D341Med (cell line): ENCODE results near the gene TRPT1.

Source experiments
- DNase-seq: peaks from one replicate; pipeline ENCODE4 v3.0.0; 2012; ENCODE audit warnings: low spot score

Gene TRPT1

DNA sequence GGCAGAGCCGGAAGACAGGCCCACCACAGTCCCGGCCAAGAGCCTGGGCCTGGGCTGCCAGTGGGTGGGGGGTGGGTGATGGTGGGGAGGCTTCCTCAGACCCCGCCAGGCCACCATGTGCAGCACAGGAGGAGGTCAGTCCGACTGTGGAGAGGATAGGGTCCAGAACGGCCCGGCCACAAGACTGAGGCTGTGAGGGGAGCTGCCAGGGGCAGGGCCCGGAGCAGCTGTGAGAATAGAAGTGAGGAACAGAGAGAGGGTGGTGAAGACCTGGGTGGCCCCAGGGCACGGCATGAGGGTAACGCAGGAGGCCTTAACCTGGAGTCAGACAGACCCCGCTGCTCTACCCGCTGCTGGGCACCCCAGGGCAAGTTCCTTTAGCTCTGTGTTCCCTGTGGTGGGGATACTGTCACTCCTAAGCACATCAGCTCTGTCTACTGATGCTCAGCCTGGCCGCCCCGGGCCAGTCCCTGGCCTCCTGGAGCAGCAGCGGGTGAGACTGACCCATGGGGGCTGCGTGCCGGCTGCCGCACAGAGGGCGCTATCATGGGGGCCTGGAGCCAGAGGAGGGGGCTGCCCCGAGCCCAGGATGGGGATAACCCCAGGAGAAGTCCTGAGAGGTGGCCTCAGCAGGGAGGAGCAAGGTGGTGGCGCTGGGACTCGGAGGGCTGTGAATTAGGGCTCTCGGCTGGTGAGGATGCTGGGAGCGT lies 17.7 kb downstream of the TRPT1 start:
- DNase-seq = peak; percentile 26

DNA sequence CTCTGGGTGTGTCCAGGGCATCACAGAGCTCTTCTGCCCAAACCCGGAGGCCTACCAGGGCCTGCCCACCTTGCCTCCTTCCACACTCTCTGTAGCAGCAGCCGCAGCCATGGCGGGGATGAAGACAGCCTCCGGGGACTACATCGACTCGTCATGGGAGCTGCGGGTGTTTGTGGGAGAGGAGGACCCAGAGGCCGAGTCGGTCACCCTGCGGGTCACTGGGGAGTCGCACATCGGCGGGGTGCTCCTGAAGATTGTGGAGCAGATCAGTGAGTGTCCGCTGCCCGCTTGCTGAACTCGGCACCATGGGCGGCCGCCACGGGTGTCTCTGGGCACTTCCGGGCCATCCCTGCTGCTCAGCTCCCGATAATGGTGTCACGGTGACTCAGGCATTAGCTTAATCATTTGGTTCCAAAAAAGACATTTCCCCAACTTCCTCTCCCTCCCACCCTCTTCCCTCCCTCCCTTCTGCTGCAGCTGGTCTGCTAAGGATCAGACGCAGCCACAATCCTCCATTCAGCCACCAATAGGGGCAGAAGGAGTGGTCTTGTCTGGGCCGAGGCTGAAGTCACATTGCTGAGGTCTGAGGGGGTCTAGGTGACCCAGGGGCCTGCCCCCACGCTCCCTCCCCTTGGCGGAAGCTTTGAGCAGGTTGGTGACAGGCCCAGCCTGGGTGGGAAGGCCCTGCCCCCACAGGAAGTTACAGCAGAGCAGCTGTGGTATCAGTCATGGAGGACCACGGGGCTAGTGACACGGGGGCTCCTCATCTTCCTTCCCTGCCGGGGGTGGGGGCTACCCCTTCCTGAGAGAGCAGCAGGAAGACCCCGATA lies 18.5 kb downstream of the TRPT1 start:
- peak; percentile 22 for DNase-seq

GRCh38 chr11:64206457-64207255 lies 19.3 kb downstream of the TRPT1 start, which contains the start of gene FERMT3:
TSS of gene FERMT3 (plus strand) at chr11:64206721. CDS start at chr11:64207365, 644 bp downstream.
- DNase-seq = peak; percentile 26

GRCh38 chr11:64204464-64204989 lies 21.5 kb downstream of the TRPT1 start:
- peak; percentile 91 for DNase-seq

GRCh38 chr11:64204080-64204440 lies 21.9 kb downstream of the TRPT1 start:
- DNase-seq = peak; percentile 38

DNA sequence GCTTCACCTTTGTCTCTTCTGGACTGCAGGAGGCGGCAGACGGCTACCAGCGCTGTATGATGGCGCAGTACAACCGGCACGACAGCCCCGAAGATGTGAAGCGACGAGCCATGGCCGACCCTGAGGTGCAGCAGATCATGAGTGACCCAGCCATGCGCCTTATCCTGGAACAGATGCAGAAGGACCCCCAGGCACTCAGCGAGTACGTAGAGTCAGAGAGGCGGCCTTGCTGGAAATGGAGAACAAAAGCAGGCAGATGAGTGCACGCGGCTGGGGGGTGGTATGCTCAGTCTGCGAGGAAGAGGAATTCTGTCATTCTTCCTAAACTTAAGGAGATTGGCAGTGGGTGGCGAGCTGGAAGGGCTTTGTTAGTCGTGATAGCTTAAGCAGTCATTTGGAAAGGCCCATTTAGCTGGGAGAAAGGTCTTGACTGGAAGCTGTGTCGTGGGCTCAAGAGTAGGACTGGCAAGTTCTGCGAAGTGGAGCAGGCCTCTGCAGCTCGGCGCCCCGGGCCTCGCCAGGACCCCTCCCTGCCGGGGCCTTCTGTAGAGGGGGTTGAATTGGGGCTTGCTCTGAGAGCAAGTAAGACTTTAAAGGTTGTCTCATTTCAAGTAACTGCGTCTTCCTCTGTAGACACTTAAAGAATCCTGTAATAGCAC lies 22.4 kb downstream of the TRPT1 start:
- peak; percentile 32 for DNase-seq

- DNase-seq = no peak
Observed at GRCh38 chr11:64202992-64203391, 23.0 kb downstream of the TRPT1 start.

- DNase-seq = no peak
Observed at GRCh38 chr11:64201543-64201942, 24.4 kb downstream of the TRPT1 start.

GRCh38 chr11:64198511-64198910 lies 27.5 kb downstream of the TRPT1 start:
- no peak for DNase-seq

GRCh38 chr11:64196626-64197025 lies 29.4 kb downstream of the TRPT1 start:
- no peak for DNase-seq

DNA sequence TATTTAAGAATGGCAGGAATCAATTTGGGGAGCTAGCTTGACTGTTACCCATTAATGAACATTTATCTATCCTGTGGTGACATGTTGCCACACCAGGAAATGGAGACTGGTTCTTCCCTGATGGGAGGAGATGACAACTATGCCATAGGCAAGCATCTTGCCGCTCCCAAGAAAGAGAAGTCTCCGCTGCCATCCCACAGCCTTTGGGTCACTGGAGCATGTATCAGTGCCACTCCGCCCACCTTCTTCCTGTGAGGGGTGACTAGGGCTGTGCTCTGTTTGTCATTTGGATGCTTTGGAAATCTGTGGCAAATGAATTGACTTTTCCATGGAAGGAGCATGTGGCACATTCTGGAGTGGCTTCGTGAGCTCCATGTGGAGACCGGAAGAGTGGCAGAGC lies 33.6 kb downstream of the TRPT1 start:
- DNase-seq = no peak

- DNase-seq = no peak
Observed at GRCh38 chr11:64186492-64187165, 39.4 kb downstream of the TRPT1 start.

DNA sequence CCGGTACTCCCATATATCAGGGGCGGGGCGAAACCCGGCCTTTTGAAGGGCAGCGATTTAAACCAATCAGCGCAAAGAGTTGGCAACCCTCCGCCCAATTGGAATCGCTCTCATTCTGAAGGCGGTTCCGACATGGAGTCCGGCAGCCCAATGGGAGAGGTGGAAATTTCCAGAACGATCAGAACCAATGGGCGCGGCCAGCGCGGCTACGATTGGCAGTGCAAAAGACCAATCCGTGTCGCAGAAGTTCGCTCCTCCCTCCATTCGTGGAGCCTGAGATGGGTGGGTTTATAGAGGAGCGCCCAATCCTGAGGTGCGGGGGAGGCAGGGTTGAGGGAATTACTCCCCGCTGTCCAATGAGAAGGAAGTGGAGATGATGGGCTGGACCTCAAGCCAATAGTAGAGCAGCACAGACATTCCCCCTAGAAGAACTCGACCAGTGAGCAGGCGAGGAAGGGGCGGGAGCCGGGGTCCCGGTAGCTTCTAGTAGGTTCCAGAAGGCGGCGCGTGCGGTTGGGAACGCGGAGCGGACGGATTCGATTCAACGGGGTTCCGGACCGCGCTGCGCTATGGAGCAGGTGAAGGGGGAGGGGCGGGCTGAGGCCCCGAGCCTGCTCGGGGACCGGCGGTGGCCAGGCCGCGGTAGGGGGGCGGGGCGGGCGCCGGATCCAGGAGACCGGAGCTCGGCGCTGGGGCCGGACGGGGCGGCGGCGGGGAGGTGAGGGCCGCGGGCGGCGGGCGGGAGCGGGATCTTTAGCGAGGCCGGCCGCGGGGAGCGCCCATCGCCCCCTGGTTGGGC lies 40.1 kb downstream of the TRPT1 start, which contains the start of gene STIP1:
STIP1 (plus strand) TSS at position 479 of the 799 bp plus-strand sequence; CDS start at position 570, 91 bp downstream.
- peak; percentile 95 for DNase-seq

GRCh38 chr11:64185175-64185692 lies 40.8 kb downstream of the TRPT1 start:
- DNase-seq = no peak

GRCh38 chr11:64183890-64184289 lies 42.1 kb downstream of the TRPT1 start:
- no peak for DNase-seq

DNA sequence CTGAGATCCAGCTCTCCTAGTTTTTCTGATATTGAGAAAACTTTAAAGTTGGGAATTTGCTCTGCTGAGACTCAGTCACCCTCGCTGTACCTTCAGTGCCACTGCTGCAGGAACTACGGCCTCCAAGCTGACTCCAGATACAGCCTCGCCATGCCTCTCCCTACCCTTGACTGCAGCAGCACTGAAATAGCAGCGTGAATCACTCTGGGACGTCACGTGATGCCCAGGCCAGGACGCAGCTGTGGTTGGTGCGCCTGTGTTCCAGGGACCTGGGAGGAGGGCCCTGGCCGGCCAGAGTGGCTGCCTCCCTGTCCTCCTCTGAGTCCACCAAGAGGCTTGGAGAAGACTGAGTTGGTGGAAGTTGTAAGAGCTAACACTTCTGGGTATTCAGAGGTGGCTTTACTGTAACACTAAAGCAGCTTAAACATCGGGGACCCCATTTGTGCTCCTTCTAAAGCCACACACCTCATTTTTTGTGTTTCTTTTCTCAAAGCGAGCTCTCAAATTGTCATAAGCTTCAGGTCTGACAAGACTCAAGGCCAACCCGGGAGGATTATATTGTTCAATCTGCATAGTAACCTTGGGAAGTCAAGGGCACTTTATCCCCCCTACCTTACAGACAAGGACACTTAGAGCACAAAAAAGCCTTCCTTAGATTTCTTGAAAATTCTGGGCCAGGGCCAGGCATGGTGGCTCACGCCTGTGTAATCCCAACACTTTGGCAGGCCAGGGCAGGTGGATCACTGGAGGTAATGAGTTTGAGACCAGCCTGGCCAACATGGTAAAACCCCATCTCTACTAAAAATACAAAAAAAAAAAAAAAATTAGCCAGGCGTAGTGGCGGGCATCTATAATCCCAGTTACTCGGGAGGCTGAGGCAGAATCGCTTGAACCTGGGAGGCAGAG lies 44.2 kb downstream of the TRPT1 start:
- peak; percentile 67 for DNase-seq

GRCh38 chr11:64180891-64181290 lies 45.1 kb downstream of the TRPT1 start:
- peak; percentile 67 for DNase-seq

GRCh38 chr11:64178951-64179639 lies 46.9 kb downstream of the TRPT1 start:
- DNase-seq = no peak
